GM21723 (cell line): ENCODE measurements around the gene CCNL2.

ENCODE experiments used
- ATAC-seq: cut with Tn5 transposase; IDR thresholded peaks from one replicate; pipeline ENCODE4 v1.9.1; 2021; ENCODE audit warnings: mild to moderate bottlenecking, moderate library complexity; ENCODE audit not compliant: unreplicated experiment

CCNL2 gene

DNA sequence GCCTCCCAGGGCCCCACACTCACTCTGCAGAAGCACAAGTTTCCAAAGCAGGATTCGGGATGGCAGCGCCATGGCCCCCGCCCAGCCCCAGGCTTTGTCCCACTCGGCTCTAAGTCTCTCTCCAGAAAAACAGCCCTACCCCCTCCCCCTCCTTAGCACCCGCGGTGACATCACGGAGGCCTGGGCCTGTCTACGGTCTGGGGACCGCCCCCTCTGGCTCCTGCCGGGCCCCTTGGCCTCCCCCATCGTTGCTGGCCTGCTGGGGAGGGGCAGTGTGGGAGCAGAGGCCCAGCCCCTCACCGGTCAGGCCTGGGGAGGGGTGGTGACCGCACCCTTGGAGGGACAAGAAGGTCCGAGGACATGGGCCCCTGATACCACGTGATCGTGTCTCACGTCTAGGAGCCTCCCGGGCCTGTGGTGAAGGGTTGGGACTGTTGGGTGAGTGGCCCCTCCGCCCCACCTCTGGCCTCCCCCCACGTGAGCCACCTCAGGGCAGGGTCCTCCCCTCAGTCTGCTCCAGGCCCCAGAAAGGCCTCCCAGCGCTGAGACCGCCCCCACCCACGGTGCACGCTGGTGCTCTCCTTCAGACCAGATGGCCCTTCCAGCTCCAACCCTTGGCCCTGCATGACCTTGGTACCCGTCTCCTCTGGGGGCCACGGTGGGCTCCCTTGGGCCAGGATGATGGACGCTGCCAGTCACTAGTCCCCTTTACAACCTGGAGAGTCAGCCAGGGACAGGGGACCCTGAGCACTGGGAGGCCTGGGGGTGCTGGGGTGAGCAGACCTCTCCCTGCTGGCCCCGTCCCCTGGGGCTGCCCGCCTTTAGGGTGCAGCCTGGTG is 40.5 kb downstream of the CCNL2 start, which contains the start of gene MXRA8:
Gene MXRA8 (minus strand): TSS at position 123 of the 839 bp plus-strand sequence. CDS start 51 bp downstream, at position 72.
- no peak for ATAC-seq

DNA sequence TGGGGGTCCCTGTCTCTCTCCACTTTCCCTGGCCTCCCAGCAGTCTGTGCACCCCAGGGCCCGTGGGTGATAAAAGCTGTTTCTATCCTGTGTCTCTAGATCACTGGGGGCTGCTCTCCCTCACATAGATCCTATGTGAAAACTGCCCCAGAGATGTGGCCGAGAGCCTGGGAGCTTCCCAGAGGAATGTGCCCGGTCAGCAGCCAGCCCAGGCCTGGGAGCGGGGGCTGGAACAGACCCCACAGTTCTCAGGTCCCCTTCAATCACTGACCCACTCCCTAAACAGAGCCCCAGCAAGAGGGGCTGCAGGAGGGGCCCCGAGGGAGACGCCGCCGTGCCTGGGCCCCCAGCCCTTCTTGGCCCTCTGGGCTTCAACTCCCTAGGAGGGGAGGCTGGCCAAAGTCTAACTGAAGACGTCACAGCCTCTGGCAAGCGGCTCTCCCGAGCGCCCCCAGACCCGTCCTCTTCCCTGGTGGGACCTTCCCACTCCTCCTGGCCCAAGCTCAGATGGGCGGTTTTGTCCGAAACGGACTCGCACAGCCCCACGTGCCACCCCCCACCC is 41.2 kb downstream of the CCNL2 start:
- no peak for ATAC-seq

DNA sequence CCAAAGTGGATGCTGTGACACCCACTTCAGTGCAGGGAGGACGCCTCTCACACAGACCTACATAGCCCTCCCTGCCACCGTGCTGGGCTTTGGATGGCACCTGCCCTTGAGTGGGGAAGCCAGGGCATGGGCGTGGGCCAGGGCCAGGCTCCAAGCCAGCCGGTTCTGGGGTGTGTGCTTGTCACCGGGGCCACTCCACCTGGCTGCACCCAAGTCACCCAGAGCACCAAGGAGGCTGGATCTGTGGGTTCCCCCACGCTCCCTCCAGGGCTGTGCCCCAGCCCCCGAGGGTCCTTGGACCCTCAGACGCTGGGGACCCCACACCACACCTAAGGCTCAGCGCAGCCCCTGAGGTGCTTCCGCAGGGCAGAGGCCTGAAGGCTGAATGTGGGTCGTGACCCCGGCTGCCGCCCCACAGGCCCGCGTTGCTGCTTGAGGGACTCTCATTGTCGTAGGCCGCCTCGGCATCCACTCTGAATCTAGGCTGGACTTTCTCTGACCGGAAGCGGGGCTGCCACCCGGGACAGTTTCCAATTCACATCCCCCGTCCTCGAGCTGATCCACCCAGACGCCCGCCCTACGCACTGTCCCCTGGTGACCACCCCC is 42.2 kb downstream of the CCNL2 start:
- no peak for ATAC-seq

DNA sequence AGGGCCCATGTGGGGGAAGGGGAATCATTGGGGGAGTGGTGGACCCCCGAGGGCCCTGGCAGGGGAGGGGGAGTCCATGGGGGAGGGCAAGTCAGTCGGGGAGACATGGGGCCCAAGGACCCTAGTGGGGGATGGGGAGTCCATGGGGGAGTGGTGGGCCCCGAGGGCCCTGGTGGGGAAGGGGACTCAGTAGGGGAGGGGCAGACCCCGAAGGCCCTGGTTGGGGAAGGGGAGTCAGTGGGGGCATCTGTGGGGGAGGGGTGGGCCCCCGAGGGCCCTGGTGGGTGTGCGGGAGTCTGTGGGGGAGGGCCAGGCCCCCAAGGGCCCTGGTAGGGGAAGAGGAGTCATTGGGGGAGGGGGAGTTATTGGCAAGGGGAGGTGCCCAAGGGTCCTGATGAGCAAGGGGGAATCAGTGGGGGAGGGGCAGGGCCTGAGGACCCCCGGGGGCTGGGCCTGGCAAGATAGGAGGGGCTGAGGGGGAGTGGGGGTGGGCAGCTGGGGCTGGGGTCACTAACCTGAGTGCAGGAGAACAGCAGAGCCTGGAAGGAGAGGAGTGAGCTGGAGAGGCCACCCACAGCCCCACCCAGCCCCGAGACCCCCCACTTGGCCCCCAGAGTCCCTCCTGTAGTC is 42.9 kb downstream of the CCNL2 start:
- no peak for ATAC-seq

DNA sequence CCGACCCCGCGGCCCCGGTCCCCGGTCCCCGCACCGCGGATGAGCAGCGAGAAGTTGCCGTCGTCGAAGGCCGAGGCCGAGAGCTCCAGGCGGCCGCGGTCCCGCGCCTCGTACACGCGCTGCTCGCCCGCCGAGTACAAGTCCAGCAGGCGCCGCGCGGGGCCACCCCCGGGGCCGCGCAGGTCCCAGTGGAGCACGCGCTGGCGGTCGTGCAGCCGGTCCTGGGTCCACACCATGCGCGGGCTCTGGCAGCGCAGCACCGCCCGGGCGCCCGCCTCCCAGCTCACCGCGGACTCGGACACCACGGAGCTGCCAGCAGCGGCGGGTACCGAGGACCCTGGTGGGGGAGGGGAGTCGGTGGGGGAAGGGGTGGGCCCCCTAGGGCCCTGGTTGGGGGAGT is 43.7 kb downstream of the CCNL2 start:
- no peak for ATAC-seq

DNA sequence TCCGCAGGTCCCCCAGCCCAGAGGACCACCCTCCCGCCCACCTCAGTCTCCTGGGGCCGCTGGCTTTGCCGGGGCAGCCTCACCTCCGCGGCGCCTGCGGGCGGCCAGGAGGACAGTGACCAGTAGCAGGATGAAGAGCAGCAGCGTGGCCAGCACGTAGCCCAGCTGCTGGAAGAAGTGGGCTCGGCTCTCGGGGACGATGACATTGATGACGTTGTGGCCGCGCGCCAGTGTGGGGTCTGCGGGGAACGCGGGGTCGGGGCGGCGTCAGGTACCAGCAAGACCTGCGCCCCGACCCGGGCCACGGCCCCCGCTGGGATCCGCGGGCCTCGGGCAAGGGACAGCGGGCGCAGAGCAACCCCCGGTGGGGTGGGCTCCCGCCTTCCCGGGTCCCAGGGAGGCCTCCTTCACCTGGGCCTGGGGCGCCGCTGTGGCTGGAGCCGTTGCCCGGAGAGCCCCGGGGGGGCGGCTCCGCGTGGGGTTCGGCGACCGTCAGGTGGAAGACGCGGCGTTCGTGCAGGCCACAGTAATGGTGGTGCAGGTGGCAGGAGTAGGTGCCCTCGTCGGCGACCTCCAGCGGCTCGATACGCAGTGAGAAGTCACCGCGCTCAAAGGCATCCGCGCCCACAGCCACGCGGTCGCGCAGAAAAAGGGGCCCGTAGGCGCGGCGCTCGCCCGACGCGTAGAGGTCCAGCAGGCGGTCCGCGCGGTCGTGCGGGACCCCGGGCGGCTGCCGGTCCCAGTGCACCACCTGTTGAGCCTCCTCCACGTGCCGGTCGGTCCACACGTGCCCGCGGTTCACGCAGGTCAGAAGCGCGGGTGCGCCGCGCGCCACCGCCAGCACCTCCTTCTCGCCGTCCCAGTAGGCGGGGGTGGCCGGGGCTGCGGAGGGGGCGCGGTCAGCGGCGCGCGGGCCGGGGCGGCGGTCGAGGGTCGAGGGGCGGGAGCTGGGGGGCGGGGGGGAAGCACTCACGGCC is 44.6 kb downstream of the CCNL2 start:
- ATAC-seq: no peak

DNA sequence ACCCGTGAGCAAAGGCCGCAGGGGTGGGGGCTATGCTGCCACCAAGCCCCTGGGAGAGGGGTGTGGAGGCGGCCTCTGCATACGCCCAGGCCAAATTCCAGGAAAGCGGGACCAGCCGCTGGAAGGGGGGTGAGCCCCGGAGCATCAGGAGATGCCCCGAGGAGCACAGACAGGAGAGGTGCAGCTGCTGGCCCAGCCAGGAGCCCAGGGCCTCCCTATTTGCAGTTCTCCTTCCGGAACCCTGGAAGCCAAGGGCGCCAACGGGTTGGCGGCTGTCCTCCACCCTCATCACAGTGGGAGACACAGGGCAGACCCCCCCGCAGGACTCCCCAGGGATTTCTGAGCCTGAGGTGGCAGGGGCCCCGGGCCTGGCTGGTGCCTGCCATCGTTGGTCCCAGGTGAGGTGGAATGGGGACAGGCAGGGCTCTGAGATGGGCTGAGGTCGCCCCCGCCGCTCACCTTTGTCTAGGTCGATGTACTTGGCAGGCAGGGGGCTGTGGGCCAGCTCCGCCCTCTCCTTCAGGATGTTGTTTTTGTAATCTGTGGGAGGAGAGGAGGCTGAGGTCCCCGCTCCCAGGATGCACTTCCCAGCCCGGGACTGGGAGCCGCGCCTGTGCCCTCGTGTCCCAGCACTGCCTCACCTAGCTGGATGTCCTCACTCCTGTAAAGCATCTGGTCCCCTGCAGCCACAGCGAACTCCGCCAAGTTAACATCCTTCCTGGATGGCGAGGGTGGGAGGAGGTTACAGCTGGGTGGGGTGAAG is 45.6 kb downstream of the CCNL2 start:
- ATAC-seq: no peak

DNA sequence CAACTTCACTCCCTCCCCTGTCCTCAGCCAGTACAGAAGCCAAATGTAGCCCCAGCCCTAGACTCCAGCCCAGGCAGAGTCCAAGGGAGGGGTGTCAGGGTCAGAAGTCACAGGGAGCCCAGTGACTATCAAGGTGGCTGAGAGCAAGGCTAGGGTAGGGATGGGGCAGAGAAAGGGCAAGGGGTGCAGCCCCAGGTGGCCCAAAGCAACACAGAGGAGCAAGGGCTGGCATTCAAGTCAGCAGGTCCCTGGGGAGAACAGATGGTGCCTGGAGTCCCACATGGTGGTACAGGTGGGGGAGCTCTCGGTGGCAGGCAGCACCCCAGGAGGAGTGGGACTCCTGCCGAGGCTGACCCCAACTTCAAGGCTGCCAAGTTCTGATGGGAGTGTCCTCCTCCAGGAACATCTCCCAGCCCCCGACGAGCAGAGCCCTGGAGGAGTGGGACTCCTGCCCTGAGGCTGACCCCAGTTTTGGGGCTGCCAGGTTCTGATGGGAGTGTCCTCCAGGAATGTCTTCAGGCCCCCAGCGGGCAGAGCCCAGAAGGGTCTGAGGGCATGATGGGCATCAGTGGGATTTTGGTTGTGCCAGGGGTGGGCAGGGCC is 46.2 kb downstream of the CCNL2 start:
- no peak for ATAC-seq

DNA sequence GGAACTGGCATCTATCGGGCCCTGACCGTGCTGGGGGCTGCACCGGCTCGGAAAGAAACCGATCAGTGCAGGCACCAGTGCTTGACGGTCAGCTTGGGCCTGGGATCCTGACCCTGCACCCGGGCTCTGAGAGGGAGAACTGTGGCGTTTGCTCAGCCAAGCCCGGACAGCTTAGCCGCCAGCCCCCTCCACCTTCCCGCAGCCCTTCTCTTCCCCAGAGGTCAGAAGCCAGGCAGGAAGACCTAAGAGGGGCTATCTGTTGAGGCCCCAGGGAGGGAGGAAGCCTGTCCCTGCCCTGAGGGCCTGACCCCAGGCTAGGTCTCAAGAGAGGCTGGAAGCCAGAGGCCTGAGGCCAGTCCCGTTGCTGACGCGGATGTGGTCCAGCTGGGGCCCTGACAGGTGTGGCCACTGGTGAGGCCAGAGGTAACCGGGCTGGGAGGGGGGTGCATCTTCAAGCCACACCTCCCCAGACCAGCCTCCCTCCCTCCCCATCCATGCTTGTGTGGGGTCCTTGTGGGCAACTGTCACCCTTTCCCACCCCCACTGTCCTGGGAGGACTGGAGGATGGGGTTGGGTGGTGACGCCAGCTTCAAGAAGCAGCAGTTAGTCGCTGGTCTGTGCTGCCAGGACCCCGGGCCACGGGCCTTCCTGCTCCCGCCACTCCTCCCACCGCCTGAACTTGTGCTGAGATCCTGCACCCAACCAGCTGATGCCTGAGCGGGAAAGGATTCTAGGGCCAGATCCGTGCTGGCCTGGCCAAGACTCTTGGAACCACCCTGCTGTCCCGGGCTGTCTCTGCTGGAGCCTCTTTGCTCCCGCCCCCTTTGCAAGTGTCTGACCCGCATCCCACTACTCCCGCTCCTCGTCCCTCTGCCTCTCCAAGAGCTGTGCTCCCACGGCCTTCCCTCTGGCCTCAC is 47.4 kb downstream of the CCNL2 start:
- no peak for ATAC-seq

DNA sequence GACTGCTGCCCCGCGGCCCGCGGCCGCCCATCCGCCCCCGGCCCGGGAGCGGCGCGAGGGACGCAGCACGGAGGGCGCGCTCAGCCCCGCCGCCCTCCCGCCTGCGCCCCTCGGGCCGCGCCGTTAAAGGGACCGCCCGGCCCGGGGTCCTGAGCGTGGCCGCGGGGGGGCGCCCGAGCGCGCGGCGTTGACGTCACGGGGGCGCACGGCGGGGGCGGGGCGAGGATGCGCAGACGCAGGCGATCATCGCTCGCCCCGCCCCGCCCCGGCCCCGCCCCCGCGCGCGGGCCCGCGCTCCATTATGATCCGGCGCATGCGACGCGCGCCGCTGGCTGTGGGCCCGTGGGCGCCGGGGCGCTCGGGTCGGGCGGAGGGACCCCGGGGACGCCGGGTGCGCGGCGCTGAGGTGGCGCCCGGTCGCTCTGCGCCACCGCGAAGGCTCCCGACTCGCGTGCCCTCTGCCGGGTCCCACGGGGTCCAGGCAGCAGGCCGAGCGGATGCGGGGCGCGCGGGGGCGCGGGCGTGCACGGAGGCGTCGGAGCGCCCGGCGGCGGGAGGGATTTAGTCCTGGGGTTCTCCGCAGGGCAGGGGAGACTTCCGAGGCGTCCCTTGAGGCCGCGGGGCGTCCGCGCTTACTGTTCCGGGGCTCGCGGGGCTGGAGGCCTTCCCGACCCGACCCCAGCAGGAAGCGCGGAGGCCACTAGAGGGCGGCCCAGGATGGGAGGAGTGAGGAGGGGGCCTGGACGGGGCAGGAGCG is 49.7 kb downstream of the CCNL2 start, which contains the start of gene DVL1:
Gene DVL1 (minus strand): TSS at position 163 of the 757 bp plus-strand sequence. CDS start 353 bp downstream, outside the sequence.
- peak; percentile 57 for ATAC-seq

DNA sequence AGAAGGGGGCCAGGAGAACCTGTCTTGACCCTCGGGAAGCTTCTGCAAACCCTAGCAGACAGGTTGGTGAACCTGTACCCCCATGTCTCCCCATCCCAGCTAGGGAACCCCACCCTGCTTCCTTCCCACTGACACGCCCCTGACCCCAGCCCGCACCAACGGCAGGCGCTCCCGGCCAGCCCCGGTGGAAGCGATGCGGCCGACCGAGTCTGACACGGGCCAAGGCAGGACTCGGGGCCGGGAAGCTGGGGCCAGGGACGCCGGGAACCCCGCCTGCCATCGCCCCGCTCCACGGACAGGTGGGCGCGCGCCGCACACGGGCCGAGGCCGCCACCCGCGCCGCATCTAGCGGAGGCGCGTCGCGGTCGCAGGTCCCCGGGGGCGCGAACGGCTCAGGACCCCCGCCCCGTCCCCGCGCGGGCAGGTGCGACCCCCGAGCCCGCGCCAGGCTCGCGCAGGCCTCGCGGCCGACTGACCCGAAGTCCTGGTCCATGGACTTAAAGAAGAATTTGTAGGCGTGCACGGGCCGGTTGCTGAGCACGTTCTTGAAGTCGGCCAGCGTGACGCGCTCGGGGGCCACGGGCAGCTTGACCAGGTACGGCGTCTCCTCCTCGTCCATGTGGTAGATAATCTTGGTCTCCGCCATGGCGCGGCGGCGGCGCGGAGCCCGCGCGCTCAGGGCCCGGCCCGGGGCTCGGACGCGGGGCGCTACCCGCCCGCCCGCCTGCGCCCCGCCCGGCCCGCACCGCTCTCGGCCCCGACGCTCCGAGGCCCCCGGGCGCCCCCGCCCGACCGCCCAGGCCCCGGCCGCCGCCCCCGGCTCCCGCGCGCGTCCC is 50.5 kb downstream of the CCNL2 start:
- peak; percentile 34 for ATAC-seq

DNA sequence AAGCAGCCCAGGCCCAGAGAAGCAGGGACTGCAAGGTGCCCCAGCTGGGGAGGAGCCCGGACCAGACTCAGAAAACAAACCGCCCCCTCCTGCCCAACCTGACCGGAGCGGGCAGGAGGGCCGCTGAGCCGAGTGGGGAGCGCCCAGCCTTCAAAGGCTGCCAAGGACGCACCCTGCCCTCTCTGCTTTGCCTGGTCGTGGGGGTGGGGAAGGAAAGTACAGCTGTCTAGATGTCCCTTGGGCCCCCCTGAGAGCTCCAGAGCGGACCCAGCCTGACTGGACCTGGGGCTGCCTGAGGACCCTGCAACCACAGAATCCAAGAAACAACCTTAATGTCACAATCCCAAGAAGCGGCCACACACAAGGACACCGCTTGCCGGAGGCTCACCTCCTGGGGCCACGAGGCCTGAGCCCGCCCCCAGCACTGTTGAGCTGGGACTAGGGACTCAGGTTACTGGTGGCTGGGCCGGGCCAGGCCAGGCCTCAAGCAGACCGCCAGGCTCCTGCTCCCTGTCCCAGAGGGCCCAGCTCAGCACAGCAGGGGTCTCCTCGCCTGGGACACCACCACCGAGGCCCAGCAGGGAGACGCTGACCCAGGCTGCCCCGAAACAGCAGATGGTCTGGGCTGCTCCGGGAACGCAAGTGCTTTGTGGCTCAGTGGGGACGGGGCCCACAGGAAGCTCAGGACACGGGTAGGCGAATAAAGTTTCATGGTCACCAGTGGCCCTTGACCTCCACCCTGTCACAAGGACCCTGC is 51.3 kb downstream of the CCNL2 start:
- no peak for ATAC-seq

DNA sequence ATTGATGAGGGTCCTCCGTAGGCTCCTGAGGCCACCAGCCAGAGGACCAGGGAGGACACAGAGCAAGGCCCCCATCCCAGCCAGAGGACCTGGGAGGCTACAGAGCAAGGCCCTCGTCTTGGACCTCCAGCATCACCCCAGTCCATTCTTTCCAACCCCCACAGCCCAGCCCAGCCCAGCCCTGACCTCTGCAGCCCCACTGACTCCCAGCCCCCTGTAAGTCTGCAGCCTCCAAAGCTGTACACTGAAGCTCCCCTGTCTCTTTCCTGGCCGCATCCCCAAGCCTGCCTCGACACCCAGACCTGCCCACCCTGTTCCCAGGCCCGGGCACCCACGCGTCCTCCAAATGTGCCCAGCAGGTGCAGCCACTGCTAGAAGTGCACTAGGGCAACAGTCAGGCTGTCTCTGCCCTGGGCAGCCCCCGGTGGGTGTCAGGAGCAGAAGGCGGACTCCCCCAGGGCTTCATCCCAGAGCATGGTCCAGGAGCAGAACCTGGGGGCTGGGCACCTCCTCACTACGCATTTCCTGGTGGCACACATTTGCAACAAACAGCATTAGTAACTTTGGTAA is 52.0 kb downstream of the CCNL2 start:
- no peak for ATAC-seq

DNA sequence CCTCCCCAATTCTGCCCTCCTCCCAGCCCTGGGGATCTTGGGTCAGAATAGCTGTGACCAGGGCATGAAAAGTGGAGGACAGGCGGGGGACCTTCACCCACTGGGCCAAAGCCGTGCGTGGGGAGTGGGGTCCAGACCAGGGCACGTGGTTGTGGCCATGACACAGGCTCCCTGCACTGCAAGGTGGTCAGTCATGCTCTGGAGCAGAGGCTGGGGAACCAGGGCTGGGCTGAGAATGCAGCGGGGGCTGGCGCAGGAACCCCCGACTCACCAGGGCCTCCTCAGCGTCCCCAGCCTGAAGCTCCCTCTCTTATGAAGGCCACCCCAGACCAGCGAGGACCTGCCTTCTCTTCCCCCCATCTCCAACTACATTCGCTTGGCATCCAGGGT is 52.6 kb downstream of the CCNL2 start:
- no peak for ATAC-seq

DNA sequence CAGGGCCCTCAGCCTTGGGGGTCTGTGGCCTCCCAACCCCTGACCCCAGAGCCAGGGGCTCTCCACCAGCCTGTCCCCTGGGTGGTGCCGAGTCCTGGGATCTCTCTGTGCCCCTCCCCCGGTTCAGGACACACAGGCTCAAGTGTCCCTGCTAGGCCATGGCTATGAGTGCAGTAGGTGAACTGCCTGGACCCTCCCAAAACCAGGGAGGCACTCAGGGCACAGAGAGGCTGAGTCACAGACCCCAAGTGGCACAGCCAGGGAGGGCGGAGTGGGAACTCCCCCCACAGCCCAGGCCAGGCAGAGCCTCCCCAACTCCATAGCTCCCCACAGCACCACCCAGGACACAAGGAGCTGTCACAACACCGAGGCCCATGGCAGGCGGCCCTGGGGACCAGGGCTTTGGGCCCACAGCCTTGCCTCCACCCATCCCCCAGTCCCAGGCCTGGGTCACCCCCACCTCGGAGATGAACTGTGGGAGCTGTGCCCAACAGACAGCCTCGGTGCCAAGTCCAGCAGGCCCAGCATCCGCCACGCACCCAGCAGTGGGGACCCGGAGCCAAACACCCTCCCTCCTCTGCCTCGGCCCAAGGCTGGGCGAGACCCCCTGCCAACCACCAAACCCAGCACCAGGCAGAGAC is 53.2 kb downstream of the CCNL2 start:
- no peak for ATAC-seq
